HEK293T (cell line): ENCODE results near the gene HOXC6.

Experiments used
- CTCF ChIA-PET: fragments of 350-600 bp; formaldehyde crosslinking; extraction: SDS; loops from one replicate; lab custom pipeline; 2021; ENCODE audit warnings: antibody characterized with exemption, inconsistent platforms; lab: Yijun Ruan, JAX
- POLR2A ChIA-PET: fragments of 350-600 bp; formaldehyde crosslinking; extraction: SDS; loops from one replicate; lab custom pipeline; 2020; ENCODE audit warnings: antibody characterized with exemption, inconsistent platforms; lab: Yijun Ruan, JAX
- DNase-seq: peaks from one replicate; pipeline ENCODE4 v3.0.0; 2012; ENCODE audit warnings: mixed read lengths; ENCODE audit errors: extremely low spot score
- ARNT ChIP-seq: fragments of 450-650 bp; IDR thresholded peaks from 2 replicates; pipeline ENCODE4 v1.6.1; 2017; ENCODE audit warnings: mild to moderate bottlenecking
- BHLHE40 ChIP-seq: fragments of 450-650 bp; IDR thresholded peaks from 2 replicates; pipeline ENCODE4 v1.6.1; 2016; ENCODE audit warnings: mild to moderate bottlenecking, moderate library complexity, borderline replicate concordance
- CTBP1 ChIP-seq: fragments of 450-650 bp; IDR thresholded peaks from 2 replicates; pipeline ENCODE4 v1.6.1; 2016; ENCODE audit warnings: borderline replicate concordance
- ELF4 ChIP-seq: fragments of 450-650 bp; IDR thresholded peaks from 2 replicates; pipeline ENCODE4 v1.6.1; 2017; ENCODE audit warnings: antibody characterized with exemption
- FOXA1 ChIP-seq: fragments of 450-650 bp; IDR thresholded peaks from 2 replicates; pipeline ENCODE4 v1.6.1; 2016; ENCODE audit warnings: mild to moderate bottlenecking
- FOXK2 ChIP-seq: fragments of 450-650 bp; IDR thresholded peaks from 2 replicates; pipeline ENCODE4 v1.6.1; 2016; ENCODE audit warnings: mild to moderate bottlenecking
- FOXM1 ChIP-seq: fragments of 450-650 bp; IDR thresholded peaks from 2 replicates; pipeline ENCODE4 v1.6.1; 2017; ENCODE audit warnings: mild to moderate bottlenecking, borderline replicate concordance
- HDGF ChIP-seq: fragments of 450-650 bp; IDR thresholded peaks from 2 replicates; pipeline ENCODE4 v1.6.1; 2017; ENCODE audit warnings: antibody characterized with exemption, borderline replicate concordance
- L3MBTL2 ChIP-seq: fragments of 450-650 bp; conservative IDR thresholded peaks from 2 replicates; pipeline ENCODE4 v1.6.1; 2016; ENCODE audit warnings: mild to moderate bottlenecking
- LEF1 ChIP-seq: fragments of 450-650 bp; IDR thresholded peaks from 2 replicates; pipeline ENCODE4 v1.6.1; 2017; ENCODE audit warnings: mild to moderate bottlenecking, borderline replicate concordance
- NFRKB ChIP-seq: fragments of 450-650 bp; IDR thresholded peaks from 2 replicates; pipeline ENCODE4 v1.6.1; 2016; ENCODE audit warnings: mild to moderate bottlenecking, moderate library complexity
- PKNOX1 ChIP-seq: fragments of 450-650 bp; IDR thresholded peaks from 2 replicates; pipeline ENCODE4 v1.6.1; 2016
- SP1 ChIP-seq: fragments of 450-650 bp; IDR thresholded peaks from 2 replicates; pipeline ENCODE4 v1.6.1; 2017
- SUZ12 ChIP-seq: fragments of 450-650 bp; IDR thresholded peaks from 2 replicates; pipeline ENCODE4 v1.6.1; 2016; ENCODE audit warnings: mild to moderate bottlenecking
- TARDBP ChIP-seq: fragments of 450-650 bp; IDR thresholded peaks from 2 replicates; pipeline ENCODE4 v1.6.1; 2016
- ZNF384 ChIP-seq: fragments of 450-650 bp; IDR thresholded peaks from 2 replicates; pipeline ENCODE4 v1.6.1; 2016

The HOXC6 gene

GRCh38 chr12:54042970-54043853 is 15.0 kb downstream of the HOXC6 start:
- CTCF ChIA-PET = no interaction called here
- POLR2A ChIA-PET = interaction anchor here (8.0 kb wide), 1 partner anchor 9 kb away, joined by 117 read pairs; the partner anchor contains the start of gene HOXC4
- no peak for DNase-seq
- TF ChIP-seq SUZ12 (no peak), L3MBTL2 (no peak), PKNOX1 (no peak), TARDBP (no peak), ELF4 (no peak), ZNF384 (no peak), LEF1 (no peak), FOXK2 (no peak), SP1 (no peak), FOXM1 (no peak), CTBP1 (no peak), BHLHE40 (no peak), NFRKB (no peak), HDGF (no peak)

GRCh38 chr12:54044425-54045103 is 16.3 kb downstream of the HOXC6 start:
- TF ChIP-seq FOXA1 (no peak), ELF4 (no peak), SP1 (no peak), NFRKB (no peak), FOXM1 (no peak), CTBP1 (no peak)
- DNase-seq = no peak
- ChIA-PET CTCF (interaction anchor here (0.6 kb wide), 1 partner anchor 12 kb away, joined by 9 read pairs; no protein-coding TSS in a partner anchor), POLR2A (no interaction called here)

- CTCF ChIA-PET = interaction anchor here (0.6 to 0.8 kb wide), 2 partner anchors 11 to 13 kb away, joined by 3 to 9 read pairs; no protein-coding TSS in a partner anchor
Measured at GRCh38 chr12:54045401-54045800, 17.2 kb downstream of the HOXC6 start.

GRCh38 chr12:54045868-54046521 is 17.8 kb downstream of the HOXC6 start:
- CTCF ChIA-PET = interaction anchor here (0.8 kb wide), 1 partner anchor 11 kb away, joined by 3 read pairs; no protein-coding TSS in a partner anchor
- no peak for TF ChIP-seq FOXA1
- no peak for TF ChIP-seq PKNOX1
- no peak for TF ChIP-seq CTBP1
- no peak for TF ChIP-seq BHLHE40
- TF ChIP-seq ZNF384 = no peak
- TF ChIP-seq SUZ12 = no peak
- no peak for TF ChIP-seq ARNT
- no peak for DNase-seq
- POLR2A ChIA-PET = no interaction called here

More at GRCh38 chr12:54045401-54045800, 17.2 kb downstream of the HOXC6 start:
- no peak for DNase-seq
- no peak for TF ChIP-seq FOXM1
- POLR2A ChIA-PET = no interaction called here

- no peak for TF ChIP-seq SUZ12
- no peak for TF ChIP-seq ELF4
- no peak for TF ChIP-seq ZNF384
- no peak for TF ChIP-seq ARNT
- no peak for TF ChIP-seq TARDBP
- TF ChIP-seq FOXA1 = no peak
- no peak for TF ChIP-seq HDGF
- TF ChIP-seq LEF1 = no peak
- TF ChIP-seq FOXM1 = no peak
- no peak for TF ChIP-seq L3MBTL2
- TF ChIP-seq CTBP1 = no peak
- no peak for TF ChIP-seq PKNOX1
- TF ChIP-seq SP1 = no peak
- no peak for TF ChIP-seq FOXK2
- no peak for TF ChIP-seq NFRKB
- no peak for TF ChIP-seq BHLHE40
- DNase-seq = no peak
- ChIA-PET CTCF (no interaction called here), POLR2A (no interaction called here)
Measured at GRCh38 chr12:54046809-54047159, 18.5 kb downstream of the HOXC6 start.
